HepG2 (cell line): ENCODE results near the gene RIPOR1. TPM values are rescaled to one million over a fixed set of nuclear protein-coding genes. Genes with fewer than 3 reads are reported as not detected.

Experiments
- ATAC-seq: fragments of 200-7000 bp; cut with Tn5 transposase; 3 replicates; pipeline ENCODE4 v1.9.1; 2020; ENCODE audit warnings: mild to moderate bottlenecking, moderate library complexity
- Bru-seq: library from RNA; stranded (reverse); fragments of 400-500 nt; gene quantifications from one replicate; lab custom pipeline; 2021; lab: Mats Ljungman, UMichigan
- BruChase-seq, 2 experiments: library from RNA; stranded (reverse); fragments of 400-500 nt; gene quantifications; one replicate each; lab custom pipeline; 2021; lab: Mats Ljungman, UMichigan
- BruUV-seq: library from RNA; stranded (reverse); fragments of 400-500 nt; replicated peaks from 2 replicates; lab custom pipeline; 2021; lab: Mats Ljungman, UMichigan
- CTCF ChIA-PET: fragments of 300-600 bp; formaldehyde crosslinking; extraction: SDS; loops from one replicate; lab custom pipeline; 2021; ENCODE audit warnings: low total read pairs, inconsistent platforms, low intra/inter-chr PET ratio; lab: Yijun Ruan, JAX
- POLR2A ChIA-PET: fragments of 350-600 bp; sonication (Branson Sonifier 250); formaldehyde crosslinking; loops from one replicate; lab custom pipeline; 2020; ENCODE audit warnings: antibody characterized with exemption, inconsistent platforms; lab: Yijun Ruan, JAX
- DNase-seq: peaks from one replicate; pipeline ENCODE4 v3.0.0-alpha.2; 2015; ENCODE audit warnings: low spot score
- FAIRE-seq: peaks from 3 replicates; lab custom pipeline; 2011; peaks lifted over from hg19 to GRCh38; lab: Jason Lieb, UNC
- H2AFZ ChIP-seq: one replicate; pipeline ENCODE4 v1.6.1; 2011; ENCODE audit warnings: low read length, inconsistent platforms
- H3K27ac ChIP-seq: fragments of 300-600 bp; 3 replicates; pipeline ENCODE4 v1.8.0; 2011; ENCODE audit warnings: mixed run types, mild to moderate bottlenecking, mixed read lengths, low read length, inconsistent platforms; ENCODE audit not compliant: insufficient read depth; ENCODE audit errors: extremely low read length
- H3K27me3 ChIP-seq, 2 experiments: fragments of 200-600 bp in 1 of 2; 2 replicates in 1 of 2; 3 replicates in 1 of 2; pipeline versions ENCODE4 v1.6.0 to v1.8.0; 2011; ENCODE audit warnings: low read length in 2 of 2, mild to moderate bottlenecking in 2 of 2, moderate library complexity in 2 of 2, inconsistent platforms in 1 of 2; ENCODE audit not compliant: insufficient read depth in 2 of 2, control insufficient read depth in 1 of 2
- H3K36me3 ChIP-seq, 2 experiments: fragments of 200-600 bp in 1 of 2; replicated peaks in 1 of 2; 2 replicates in 1 of 2; 3 replicates in 1 of 2; pipeline versions ENCODE4 v1.5.1 to v1.8.0; 2011; ENCODE audit warnings: low read length in 2 of 2, inconsistent platforms in 1 of 2; ENCODE audit not compliant: insufficient read depth in 2 of 2, control insufficient read depth in 1 of 2
- H3K4me1 ChIP-seq: 2 replicates; pipeline ENCODE4 v1.5.1; 2012; ENCODE audit warnings: low read length, inconsistent platforms; ENCODE audit not compliant: insufficient read depth
- H3K4me2 ChIP-seq: 2 replicates; pipeline ENCODE4 v1.6.0; 2011; ENCODE audit warnings: low read depth, low read length, inconsistent platforms
- H3K4me3 ChIP-seq, 3 experiments: fragments of 200-600 bp in 1 of 3; sonication (generic), shearing (Covaris generic) in 1 of 3; replicated peaks in 1 of 3; 2 replicates each; pipeline ENCODE4 v1.5.1; 2011 to 2016; ENCODE audit warnings: low read length in 3 of 3, inconsistent platforms in 2 of 3, low read depth in 2 of 3, mild to moderate bottlenecking in 2 of 3, control low read depth in 1 of 3, mixed read lengths in 1 of 3; ENCODE audit not compliant: insufficient read depth in 1 of 3
- H3K79me2 ChIP-seq: one replicate; pipeline ENCODE4 v1.6.1; 2011; ENCODE audit warnings: low read length, inconsistent platforms; ENCODE audit not compliant: insufficient read depth
- H3K9ac ChIP-seq: 2 replicates; pipeline ENCODE4 v1.6.0; 2011; ENCODE audit warnings: mild to moderate bottlenecking, low read depth, low read length, inconsistent platforms; ENCODE audit not compliant: insufficient read depth
- H3K9me3 ChIP-seq: 2 replicates; pipeline ENCODE4 v1.5.1; 2012; ENCODE audit warnings: mild to moderate bottlenecking, low read length
- H4K20me1 ChIP-seq: 2 replicates; pipeline ENCODE4 v1.6.0; 2011; ENCODE audit warnings: inconsistent platforms, mild to moderate bottlenecking, low read length, moderate library complexity; ENCODE audit not compliant: insufficient read depth
- ATAD3A ChIP-seq: sonication (generic); formaldehyde crosslinking; IDR thresholded peaks from 2 replicates; pipeline ENCODE4 v1.4.0; 2020; ENCODE audit warnings: missing genetic modification reagents
- CAMTA2 ChIP-seq: sonication (generic); formaldehyde crosslinking; IDR thresholded peaks from 2 replicates; pipeline ENCODE4 v1.4.0; 2020; ENCODE audit warnings: mild to moderate bottlenecking, missing genetic modification reagents, borderline replicate concordance
- NFE2L2 ChIP-seq: fragments of 150-350 bp; IDR thresholded peaks from 2 replicates; pipeline ENCODE4 v1.6.1; 2014; ENCODE audit warnings: low read length
- REL ChIP-seq: sonication (generic); formaldehyde crosslinking; conservative IDR thresholded peaks from 2 replicates; pipeline ENCODE4 v1.8.0; 2022; ENCODE audit warnings: mild to moderate bottlenecking, missing genetic modification reagents, moderate library complexity
- SKI ChIP-seq: fragments of 450-650 bp; IDR thresholded peaks from one replicate; pipeline ENCODE4 v1.6.1; 2018; ENCODE audit warnings: mild to moderate bottlenecking; ENCODE audit not compliant: partially characterized antibody
- STAT5B ChIP-seq: sonication (generic); formaldehyde crosslinking; IDR thresholded peaks from 2 replicates; pipeline ENCODE4 v1.4.0; 2020; ENCODE audit warnings: missing genetic modification reagents
- ZFP62 ChIP-seq: sonication (generic); formaldehyde crosslinking; IDR thresholded peaks from 2 replicates; pipeline ENCODE4 v1.4.0; 2020; ENCODE audit warnings: missing genetic modification reagents
- WGBS: methylation state at CpG from one replicate; pipeline ENCODE4 v1.1.6; 2017; ENCODE audit warnings: low lambda C conversion rate; 5-methylcytosine and 5-hydroxymethylcytosine counted together
- in situ Hi-C: cut with HindIII; loops from 2 replicates; pipeline ENCODE4 v1.10.0; 2017; ENCODE audit warnings: low pct_unique_long_range_greater_than_20kb; ENCODE audit not compliant: extremely low pct_ligation_motif_present
- intact Hi-C: fragments of 100-400 bp; cut with micrococcal nuclease; formaldehyde crosslinking; loops from one replicate; pipeline ENCODE4 v1.10.0; 2022; ENCODE audit not compliant: unreplicated experiment
- long read RNA-seq, 2 experiments: library from RNA in 1 of 2; library from polyadenylated mRNA in 1 of 2; stranded (forward) in 1 of 2; unstranded in 1 of 2; transcript quantifications; one replicate each; pipeline ENCODE4 v2.0.0, GENCODE V29; 2019 to 2022
- polyA minus RNA-seq, 3 experiments: library from RNA; depleted of rRNA, polyadenylated mRNA; stranded (reverse); fragments of >200 nt; gene quantifications; 2 replicates each; pipeline ENCODE4 v1.2.3, GENCODE V29; 2011; ENCODE audit warnings: low replicate concordance in 1 of 3
- polyA plus RNA-seq, 8 experiments: library from polyadenylated mRNA; depleted of rRNA in 3 of 8; stranded (reverse) in 7 of 8; unstranded in 1 of 8; fragments of >200 nt; fragmentation: Illumina TruSeq in 4 of 8; extraction: Trizol in 4 of 8; gene quantifications; 2 replicates each; pipeline versions ENCODE4 v1.2.1 to v1.2.3, GENCODE V29; 2011 to 2016; ENCODE audit warnings: low read depth in 4 of 8, missing spikeins in 1 of 8, mixed read lengths in 1 of 8; ENCODE audit not compliant: insufficient read depth in 1 of 8
- total RNA-seq, 5 experiments: library from RNA; depleted of rRNA; stranded (reverse); fragments of >200 nt; fragmentation: Illumina TruSeq; extraction: Trizol; gene quantifications; 2 replicates each; pipeline ENCODE4 v1.2.3, GENCODE V29; 2016; ENCODE audit warnings: low read depth in 1 of 5
- TF ChIP-seq, protein P1 (sequence below): IDR thresholded peaks from 2 replicates; pipeline ENCODE4 v1.6.1; 2016
- TF ChIP-seq, protein P2 (sequence below): sonication (generic); formaldehyde crosslinking; conservative IDR thresholded peaks from 2 replicates; pipeline ENCODE4 v1.4.0; 2020; ENCODE audit warnings: missing genetic modification reagents

RIPOR1 gene, protein sequence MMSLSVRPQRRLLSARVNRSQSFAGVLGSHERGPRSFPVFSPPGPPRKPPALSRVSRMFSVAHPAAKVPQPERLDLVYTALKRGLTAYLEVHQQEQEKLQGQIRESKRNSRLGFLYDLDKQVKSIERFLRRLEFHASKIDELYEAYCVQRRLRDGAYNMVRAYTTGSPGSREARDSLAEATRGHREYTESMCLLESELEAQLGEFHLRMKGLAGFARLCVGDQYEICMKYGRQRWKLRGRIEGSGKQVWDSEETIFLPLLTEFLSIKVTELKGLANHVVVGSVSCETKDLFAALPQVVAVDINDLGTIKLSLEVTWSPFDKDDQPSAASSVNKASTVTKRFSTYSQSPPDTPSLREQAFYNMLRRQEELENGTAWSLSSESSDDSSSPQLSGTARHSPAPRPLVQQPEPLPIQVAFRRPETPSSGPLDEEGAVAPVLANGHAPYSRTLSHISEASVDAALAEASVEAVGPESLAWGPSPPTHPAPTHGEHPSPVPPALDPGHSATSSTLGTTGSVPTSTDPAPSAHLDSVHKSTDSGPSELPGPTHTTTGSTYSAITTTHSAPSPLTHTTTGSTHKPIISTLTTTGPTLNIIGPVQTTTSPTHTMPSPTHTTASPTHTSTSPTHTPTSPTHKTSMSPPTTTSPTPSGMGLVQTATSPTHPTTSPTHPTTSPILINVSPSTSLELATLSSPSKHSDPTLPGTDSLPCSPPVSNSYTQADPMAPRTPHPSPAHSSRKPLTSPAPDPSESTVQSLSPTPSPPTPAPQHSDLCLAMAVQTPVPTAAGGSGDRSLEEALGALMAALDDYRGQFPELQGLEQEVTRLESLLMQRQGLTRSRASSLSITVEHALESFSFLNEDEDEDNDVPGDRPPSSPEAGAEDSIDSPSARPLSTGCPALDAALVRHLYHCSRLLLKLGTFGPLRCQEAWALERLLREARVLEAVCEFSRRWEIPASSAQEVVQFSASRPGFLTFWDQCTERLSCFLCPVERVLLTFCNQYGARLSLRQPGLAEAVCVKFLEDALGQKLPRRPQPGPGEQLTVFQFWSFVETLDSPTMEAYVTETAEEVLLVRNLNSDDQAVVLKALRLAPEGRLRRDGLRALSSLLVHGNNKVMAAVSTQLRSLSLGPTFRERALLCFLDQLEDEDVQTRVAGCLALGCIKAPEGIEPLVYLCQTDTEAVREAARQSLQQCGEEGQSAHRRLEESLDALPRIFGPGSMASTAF
- total RNA-seq (2016; rRNA removed; fragmentation: Illumina TruSeq; extraction: Trizol), result 4.6 and 11.2 TPM in 2 replicates
- total RNA-seq (2016; cell fraction: cytosol; rRNA removed; fragmentation: Illumina TruSeq; extraction: Trizol; ENCODE audit: low read depth), result 3.4 and 4.7 TPM in 2 replicates
- 3.9 and 9.6 TPM in 2 replicates for total RNA-seq (2016; cell fraction: insoluble cytoplasmic fraction; rRNA removed; fragmentation: Illumina TruSeq; extraction: Trizol)
- 8.9 and 11.8 TPM in 2 replicates for total RNA-seq (2016; cell fraction: membrane; rRNA removed; fragmentation: Illumina TruSeq; extraction: Trizol)
- 12.3 and 18.6 TPM in 2 replicates for total RNA-seq (2016; cell fraction: nucleus; rRNA removed; fragmentation: Illumina TruSeq; extraction: Trizol)
- 5.7 and 8.1 TPM in 2 replicates for polyA plus RNA-seq (2011; rRNA removed)
- 2.4 and 3.4 TPM in 2 replicates for polyA plus RNA-seq (2011; cell fraction: cytosol; rRNA removed)
- polyA plus RNA-seq (2011; cell fraction: nucleus; rRNA removed), result 40.0 and 43.3 TPM in 2 replicates
- polyA plus RNA-seq (2012), result 16.0 and 16.5 TPM in 2 replicates
- 1.9 and 2.2 TPM in 2 replicates for polyA plus RNA-seq (2016; cell fraction: cytosol; fragmentation: Illumina TruSeq; extraction: Trizol; ENCODE audit: low read depth)
- 7.7 and 13.5 TPM in 2 replicates for polyA plus RNA-seq (2016; cell fraction: insoluble cytoplasmic fraction; fragmentation: Illumina TruSeq; extraction: Trizol; ENCODE audit: low read depth)
- 5.9 and 6.9 TPM in 2 replicates for polyA plus RNA-seq (2016; cell fraction: membrane; fragmentation: Illumina TruSeq; extraction: Trizol; ENCODE audit: low read depth)
- 26.9 and 30.6 TPM in 2 replicates for polyA plus RNA-seq (2016; cell fraction: nucleus; fragmentation: Illumina TruSeq; extraction: Trizol; ENCODE audit: insufficient read depth, low read depth)
- 7.9 and 21.6 TPM in 2 replicates for polyA minus RNA-seq (2011; rRNA and poly(A)+ RNA removed; ENCODE audit: low replicate concordance)
- 6.8 and 12.0 TPM in 2 replicates for polyA minus RNA-seq (2011; cell fraction: cytosol; rRNA and poly(A)+ RNA removed)
- polyA minus RNA-seq (2011; cell fraction: nucleus; rRNA and poly(A)+ RNA removed), result 11.6 and 18.2 TPM in 2 replicates
- percentile 62 among the genes with signal in this experiment for Bru-seq, nascent RNA
- percentile 78 among the genes with signal in this experiment for BruChase-seq, experiment 1, labeled RNA remaining after a 6-hour chase
- BruChase-seq, experiment 2, labeled RNA remaining after a 2-hour chase, result percentile 69 among the genes with signal in this experiment
- long read RNA-seq, experiment 1, partial matches to known transcripts, result 10 of 10 reads
- long read RNA-seq, experiment 1, other reads (novel, unspliced or antisense), result 0 of 10 reads
- long read RNA-seq, experiment 2, full-length matches to known transcripts, result 7 of 97 reads
- long read RNA-seq, experiment 2, partial matches to known transcripts, result 59 of 97 reads
- long read RNA-seq, experiment 2, other reads (novel, unspliced or antisense), result 31 of 97 reads

DNA sequence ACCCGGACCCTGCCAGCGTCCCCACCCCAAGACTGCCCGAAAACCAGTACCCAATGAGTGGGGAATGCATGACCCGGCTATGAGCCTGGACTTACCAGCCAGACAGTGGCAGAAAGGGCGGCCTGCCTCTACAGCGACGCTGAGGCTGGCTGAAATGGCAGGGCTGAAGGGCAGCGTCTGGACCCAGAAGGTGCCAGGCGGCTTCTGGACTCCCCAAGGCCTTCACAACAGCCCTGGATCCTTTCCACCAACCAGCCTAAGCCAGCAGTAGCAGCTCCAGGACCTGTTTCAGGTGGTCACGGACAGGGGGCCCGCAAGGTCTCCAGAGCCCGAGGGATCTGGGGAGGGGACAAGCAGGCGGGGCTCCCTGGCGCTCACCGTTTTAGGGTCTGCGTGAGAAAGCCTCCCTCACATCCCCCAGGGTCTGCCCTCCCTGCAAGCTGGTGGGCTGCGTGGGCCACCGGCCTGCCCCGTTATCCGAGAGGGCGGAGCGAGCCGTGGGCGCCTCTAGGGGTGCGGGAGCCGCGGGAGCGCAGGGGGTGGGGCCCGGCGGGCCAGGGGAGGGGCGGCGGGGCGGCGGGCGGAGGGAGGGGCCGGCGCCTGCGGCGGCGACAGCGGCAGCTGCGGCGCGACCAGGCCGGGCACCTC, at the start of gene RIPOR1:
Gene RIPOR1, plus strand, starts transcription at position 608 of the 648 bp plus-strand sequence. CDS start 9,618 bp downstream, outside the sequence.
- in situ Hi-C loops, result no loop called here
- H3K36me3 ChIP-seq, result no peaks in the 10 kb centered on the region
- no peaks in the 10 kb centered on the region for H3K9me3 ChIP-seq
- BruUV-seq, result no TSS peak
- peak within 1 kb of the TSS; percentile 69 to 82 (median 74) for H3K4me3 ChIP-seq
- DNase-seq (peak; percentile 45), FAIRE-seq (no peak), ATAC-seq (peak; percentile 62)
- H2AFZ ChIP-seq, result peak within 1 kb of the TSS; percentile 20
- POLR2A ChIA-PET, result interaction anchor here (0.5 to 2.8 kb wide), 10 partner anchors 9 to 1423 kb away, joined by 3 to 19 read pairs (median 4); partner anchors contain the start of genes ACD, C16orf86, CTCF and ENKD1
- peaks cover 9 to 34% of the 10 kb centered on the region in 2 experiments; a peak in 4 of 5 replicates for H3K27me3 ChIP-seq
- intact Hi-C loops, result no loop called here
- H3K4me2 ChIP-seq, result peak within 1 kb of the TSS; percentile 99
- H4K20me1 ChIP-seq, result peaks cover 17% of the 10 kb centered on the region; the same call in 1 of the 2 replicates
- H3K79me2 ChIP-seq, result peaks cover 4% of the 10 kb centered on the region
- H3K4me1 ChIP-seq, result peaks cover 78% of the 10 kb centered on the region
- peak within 1 kb of the TSS; percentile 74 for H3K9ac ChIP-seq
- CTCF ChIA-PET, result interaction anchor here (1.1 to 1.3 kb wide), 2 partner anchors 10 to 14 kb away, joined by 3 to 4 read pairs; no protein-coding TSS in a partner anchor
- H3K27ac ChIP-seq, result peak within 1 kb of the TSS; percentile 25
- WGBS, result 2% methylated on average over 8 of the region's 45 CpGs
- TF ChIP-seq ATAD3A (CRISPR knock-in tag), result 0 out of 2 replicates have a peak, but pooled peaks have one; percentile 51
- no peak for TF ChIP-seq ZFP62
- TF ChIP-seq, protein P1, sequence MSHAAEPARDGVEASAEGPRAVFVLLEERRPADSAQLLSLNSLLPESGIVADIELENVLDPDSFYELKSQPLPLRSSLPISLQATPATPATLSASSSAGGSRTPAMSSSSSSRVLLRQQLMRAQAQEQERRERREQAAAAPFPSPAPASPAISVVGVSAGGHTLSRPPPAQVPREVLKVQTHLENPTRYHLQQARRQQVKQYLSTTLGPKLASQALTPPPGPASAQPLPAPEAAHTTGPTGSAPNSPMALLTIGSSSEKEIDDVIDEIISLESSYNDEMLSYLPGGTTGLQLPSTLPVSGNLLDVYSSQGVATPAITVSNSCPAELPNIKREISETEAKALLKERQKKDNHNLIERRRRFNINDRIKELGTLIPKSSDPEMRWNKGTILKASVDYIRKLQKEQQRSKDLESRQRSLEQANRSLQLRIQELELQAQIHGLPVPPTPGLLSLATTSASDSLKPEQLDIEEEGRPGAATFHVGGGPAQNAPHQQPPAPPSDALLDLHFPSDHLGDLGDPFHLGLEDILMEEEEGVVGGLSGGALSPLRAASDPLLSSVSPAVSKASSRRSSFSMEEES, result 0 out of 2 replicates have a peak, but pooled peaks have one; percentile 13
- no peak for TF ChIP-seq STAT5B
- TF ChIP-seq REL, result no peak
- TF ChIP-seq SKI, result no peak
- TF ChIP-seq NFE2L2, result no peak
- TF ChIP-seq, protein P2, sequence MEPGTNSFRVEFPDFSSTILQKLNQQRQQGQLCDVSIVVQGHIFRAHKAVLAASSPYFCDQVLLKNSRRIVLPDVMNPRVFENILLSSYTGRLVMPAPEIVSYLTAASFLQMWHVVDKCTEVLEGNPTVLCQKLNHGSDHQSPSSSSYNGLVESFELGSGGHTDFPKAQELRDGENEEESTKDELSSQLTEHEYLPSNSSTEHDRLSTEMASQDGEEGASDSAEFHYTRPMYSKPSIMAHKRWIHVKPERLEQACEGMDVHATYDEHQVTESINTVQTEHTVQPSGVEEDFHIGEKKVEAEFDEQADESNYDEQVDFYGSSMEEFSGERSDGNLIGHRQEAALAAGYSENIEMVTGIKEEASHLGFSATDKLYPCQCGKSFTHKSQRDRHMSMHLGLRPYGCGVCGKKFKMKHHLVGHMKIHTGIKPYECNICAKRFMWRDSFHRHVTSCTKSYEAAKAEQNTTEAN, result no peak
- peak; percentile 4; the same call in 1 of the 2 replicates for TF ChIP-seq CAMTA2
